Measurements from ENCODE around the gene FHL1.

The FHL1 gene

GRCh38 chrX:136260776-136261175 lies 113.4 kb downstream of the FHL1 start:
- no peak for DNase-seq
